ENCODE measurements around the gene TBCD.
A peak's percentile ranks its signal among the peaks of the same experiment; 100 is the strongest.

TBCD gene

DNA sequence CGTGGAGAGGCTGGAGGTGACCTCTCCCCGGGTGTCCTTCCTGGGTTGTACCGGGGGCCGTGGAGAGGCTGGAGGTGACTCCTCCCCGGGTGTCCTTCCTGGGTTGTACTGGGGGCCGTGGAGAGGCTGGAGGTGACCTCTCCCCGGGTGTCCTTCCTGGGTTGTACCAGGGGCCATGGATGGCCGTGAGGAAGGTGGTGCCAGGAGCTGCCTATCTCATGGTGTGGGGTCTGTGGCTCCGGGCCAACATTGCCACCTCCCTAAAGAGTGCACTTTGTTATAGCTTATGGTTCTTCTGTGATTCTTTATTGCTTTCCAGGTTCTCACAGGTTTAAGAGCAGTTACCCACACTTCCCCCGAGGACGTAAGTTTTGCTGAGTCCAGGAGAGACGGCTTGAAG lies 174.2 kb downstream of the TBCD start:
- DNase-seq (ENCODE audit: low read depth) = no peak

GRCh38 chr17:82926716-82927115 lies 174.9 kb downstream of the TBCD start:
- no peak for DNase-seq (ENCODE audit: low read depth)

- DNase-seq (ENCODE audit: low read depth) = no peak
These were observed 175.4 kb downstream of the TBCD start for GRCh38 chr17:82927311-82927660.

DNA sequence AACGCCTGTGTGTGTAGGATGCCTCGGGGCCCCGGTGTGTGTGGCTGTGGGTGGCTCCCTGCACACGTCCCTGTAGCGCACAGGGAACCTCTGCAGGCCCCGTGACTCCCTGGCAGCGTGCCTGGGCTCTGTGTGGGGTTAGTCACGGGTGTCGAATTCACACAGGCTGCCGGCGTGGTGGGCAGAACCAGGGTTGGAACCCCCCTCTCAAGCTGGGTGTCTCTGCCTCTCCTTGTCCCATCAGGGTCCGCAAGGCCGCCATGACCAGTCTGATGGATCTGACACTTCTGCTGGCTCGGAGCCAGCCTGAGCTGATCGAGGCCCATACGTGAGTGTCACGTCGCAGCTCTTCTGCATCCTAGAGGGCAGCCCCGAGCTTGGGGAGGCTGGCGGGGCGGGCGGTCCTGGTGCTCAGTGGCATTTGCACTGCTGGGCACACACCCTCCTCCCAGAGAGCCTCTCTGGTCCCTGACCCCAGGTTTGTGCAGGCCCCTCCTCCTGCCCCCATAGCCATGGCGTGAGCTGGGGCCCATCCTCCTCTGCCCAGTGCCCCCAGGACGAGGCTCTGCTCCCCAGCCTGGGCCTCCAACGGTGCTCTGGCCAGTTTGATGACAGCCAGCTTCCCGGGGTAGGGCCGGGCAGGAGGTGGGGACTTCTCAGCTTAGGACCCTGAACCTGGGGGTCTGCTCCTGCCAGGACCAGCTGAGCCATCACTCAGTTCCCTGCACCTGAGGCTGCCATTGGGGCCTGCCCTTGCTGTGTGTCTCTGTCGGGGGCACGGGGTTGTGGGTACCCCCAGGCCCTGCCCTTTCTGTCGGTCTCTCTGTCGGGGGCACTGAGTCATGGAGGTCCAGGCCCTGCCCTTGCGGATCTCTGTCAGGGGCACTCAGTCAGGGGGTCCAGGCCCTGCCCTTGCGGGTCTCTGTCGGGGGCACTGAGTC lies 176.1 kb downstream of the TBCD start:
- no peak for DNase-seq (ENCODE audit: low read depth)

- DNase-seq (ENCODE audit: low read depth) = no peak
These were observed 177.3 kb downstream of the TBCD start for GRCh38 chr17:82929011-82929622.

DNA sequence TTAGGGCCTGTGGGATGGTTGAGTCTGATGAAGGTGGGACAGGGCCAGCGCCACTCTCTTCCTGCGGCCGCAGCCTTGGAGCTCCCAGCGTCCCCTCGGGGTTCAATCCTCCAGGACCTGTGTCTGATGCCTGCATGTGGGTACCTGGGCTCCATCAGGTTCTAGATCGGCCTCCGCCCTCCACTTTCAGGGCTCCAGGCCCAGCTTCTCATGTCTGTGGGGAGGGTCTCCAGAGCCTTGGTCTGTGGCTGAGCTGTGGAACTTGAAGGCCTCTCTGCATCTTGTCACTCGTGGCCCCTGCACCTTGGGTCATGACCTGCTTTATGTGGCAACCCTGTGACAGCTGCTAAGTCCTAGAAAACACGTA lies 177.8 kb downstream of the TBCD start:
- DNase-seq (ENCODE audit: low read depth) = no peak

GRCh38 chr17:82930043-82930923 lies 178.4 kb downstream of the TBCD start:
- no peak for DNase-seq (ENCODE audit: low read depth)

GRCh38 chr17:82930924-82931698 lies 179.2 kb downstream of the TBCD start:
- no peak for DNase-seq (ENCODE audit: low read depth)

- DNase-seq (ENCODE audit: low read depth) = peak; percentile 43
These were observed 180.0 kb downstream of the TBCD start for GRCh38 chr17:82931699-82932517.

- no peak for DNase-seq (ENCODE audit: low read depth)
These were observed 180.8 kb downstream of the TBCD start for GRCh38 chr17:82932518-82933310.

- no peak for DNase-seq (ENCODE audit: low read depth)
These were observed 182.0 kb downstream of the TBCD start for GRCh38 chr17:82933911-82934310.

DNA sequence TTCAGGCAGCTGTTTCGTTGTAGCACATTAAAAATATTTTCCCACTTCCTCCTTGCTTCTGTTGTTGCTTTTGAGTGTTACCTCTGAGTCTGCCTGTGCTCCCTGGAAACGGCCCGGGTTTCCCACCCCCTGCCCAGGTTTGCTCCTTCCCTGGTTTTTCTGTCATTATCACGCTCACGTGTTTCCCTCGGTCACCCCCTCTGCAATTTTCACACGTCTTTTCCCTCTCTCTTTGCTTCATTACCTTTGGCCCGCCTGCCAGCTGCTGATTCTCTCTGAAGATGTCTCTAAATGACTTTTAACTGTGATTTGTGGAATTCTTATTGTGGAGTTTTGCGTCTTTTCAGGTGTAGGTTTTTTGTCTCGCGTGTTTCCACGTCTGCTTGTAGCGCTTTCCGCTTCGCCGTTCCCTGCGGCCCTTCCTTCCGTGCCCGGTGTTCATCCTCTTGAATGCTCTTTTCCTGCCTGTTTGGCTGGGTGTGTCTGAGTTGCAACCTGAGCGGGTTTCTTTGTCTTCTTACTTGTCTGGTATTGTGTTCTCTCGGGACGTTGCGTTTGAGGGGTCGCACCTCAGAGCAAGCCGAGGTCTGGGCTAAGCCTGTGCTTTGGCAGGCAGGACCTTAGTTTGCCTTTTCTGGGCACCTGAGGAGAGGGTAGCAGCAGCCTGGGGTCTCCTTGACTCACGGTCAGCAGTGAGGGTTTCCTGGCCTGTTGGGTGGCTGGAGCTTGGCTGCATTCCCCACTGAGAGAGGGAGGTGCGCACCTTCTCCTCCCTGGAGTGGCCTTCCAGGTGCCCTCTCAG lies 184.3 kb downstream of the TBCD start:
- no peak for DNase-seq (ENCODE audit: low read depth)

DNA sequence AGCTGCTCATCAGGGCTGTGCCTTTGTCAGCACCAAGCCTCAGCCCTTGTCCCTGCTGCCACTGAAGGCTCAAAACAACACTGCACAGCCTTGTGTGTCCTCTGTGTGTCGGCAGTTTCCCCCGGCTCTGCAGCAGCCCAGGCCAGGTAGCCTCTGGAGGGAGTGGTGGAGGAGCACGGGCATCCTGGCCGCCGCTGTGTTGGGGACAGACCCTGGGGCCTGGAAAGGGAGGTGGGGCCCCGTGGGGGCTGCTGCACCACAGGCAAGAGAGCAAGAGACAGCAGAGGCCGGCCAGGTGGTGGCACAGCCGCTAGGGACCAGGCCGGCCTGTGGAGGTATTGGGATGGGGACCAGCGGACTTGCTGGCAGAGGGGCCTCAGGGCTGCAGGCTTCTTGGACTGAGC lies 184.9 kb downstream of the TBCD start:
- DNase-seq (ENCODE audit: low read depth) = no peak

DNA sequence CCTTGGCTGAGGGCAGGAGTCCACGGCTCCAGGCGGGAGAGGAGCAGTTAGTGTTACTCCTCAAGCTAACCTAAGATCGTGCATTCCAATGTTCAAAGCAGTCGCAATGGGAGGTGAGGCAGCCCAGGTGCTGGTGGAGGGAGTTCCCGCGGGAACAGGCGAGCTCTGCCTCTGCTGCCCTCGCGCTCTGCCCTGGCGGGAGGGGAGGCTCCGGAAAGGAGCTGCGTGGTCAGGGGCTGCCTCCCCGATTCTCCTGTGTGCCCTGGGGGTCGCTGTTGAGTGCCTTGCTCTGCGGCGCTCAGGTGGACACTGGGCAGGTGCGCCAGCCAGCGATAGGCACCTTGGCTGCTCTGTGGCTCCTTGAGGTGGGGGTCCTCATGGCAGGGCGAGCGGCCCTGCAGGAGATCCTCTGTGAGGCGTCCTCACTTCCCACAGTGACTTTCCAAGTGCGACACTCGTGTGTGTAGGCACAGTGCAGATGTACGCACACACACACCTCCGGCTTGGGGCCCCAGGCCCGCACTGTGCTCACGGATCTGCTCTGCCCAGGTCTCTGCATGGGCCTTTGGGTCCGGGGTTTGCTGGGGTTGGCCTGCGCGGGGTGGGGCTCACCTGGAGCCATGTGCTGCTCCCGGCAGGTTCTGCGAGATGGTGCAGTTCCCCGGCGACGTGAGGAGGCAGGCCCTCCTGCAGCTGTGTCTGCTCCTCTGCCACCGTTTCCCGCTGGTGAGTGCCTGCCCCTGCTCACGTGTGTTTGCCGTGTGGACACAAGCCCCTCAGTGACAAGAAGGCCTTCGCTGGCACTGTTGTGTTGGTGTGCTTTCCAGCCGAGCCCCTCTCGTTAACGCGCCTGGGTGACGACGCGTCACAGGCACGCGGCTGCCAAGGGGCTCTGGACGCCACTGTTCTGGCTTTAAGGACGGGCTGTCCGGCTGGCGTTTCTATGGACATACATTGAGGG lies 185.8 kb downstream of the TBCD start:
- DNase-seq (ENCODE audit: low read depth) = no peak

- DNase-seq (ENCODE audit: low read depth) = no peak
These were observed 186.6 kb downstream of the TBCD start for GRCh38 chr17:82938486-82938872.

GRCh38 chr17:82938873-82939620 lies 187.2 kb downstream of the TBCD start:
- DNase-seq (ENCODE audit: low read depth) = no peak

DNA sequence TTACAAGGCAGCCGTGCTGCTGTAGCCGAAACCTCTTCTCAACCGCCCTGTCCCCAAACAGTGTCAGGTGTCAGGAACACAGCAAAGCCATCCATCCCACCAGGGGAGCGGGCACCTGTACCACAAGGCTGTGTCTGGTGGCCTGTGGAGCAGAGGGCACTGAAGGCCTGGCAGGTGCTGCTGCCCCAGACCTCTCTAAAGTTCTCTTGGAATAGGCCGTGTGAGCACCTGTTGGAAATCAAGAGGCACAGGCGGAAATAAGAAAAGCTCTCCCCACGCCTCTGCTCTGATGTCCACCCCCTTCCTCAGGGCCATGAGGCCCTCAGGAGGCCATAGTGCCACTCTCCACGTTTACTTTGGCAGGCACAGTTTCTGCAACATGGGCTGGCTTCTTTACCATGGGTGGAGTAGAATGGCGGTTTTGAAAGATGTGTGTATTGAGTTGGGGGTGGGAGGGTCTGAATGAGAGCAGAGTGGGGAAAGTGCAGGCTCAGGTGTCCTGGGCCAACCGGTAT lies 187.8 kb downstream of the TBCD start:
- no peak for DNase-seq (ENCODE audit: low read depth)
